ENCODE results near the gene TRMT5.

TRMT5 gene

DNA sequence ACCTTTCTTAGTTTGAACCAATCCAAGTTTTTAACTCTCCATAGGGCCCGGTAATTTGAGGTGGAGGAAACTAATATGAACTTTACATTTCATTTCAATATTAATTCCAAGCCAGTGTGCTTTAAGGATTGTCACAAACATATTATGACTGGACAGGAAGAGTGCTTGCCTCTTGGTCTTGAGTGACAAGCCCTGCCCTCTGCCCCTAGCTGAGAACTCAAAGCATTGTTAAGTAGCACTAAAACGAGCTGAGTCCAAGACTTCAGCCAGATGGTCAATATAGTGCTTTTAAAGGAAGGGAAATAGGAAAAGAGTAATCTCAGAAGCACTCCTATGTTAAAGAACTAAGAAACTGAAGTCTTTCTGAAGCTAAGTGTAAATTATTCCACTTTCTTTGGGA lies 17.1 kb downstream of the TRMT5 start:
- DNase-seq, result no peak

- DNase-seq, result no peak
Observed at GRCh38 chr14:60958146-60958545, 22.7 kb downstream of the TRMT5 start.

DNA sequence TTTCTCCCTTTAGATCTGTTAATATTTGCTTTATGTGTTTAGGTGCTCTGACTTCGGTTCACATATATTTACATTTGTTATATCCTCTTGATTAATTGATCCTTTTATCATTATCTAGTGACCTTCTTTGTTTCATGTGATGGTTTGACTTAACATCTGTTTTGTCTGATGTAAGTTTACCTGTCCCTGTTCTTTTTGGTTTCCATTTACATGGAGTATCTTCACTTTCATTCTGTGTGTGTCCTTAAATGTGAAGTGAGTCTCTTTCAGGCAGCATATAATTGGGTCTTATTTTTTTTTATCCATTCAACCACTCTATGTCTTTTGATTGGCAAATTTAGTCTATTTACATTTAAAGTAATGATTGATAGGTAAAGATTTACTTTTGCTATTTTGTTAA lies 24.2 kb downstream of the TRMT5 start:
- no peak for DNase-seq

DNA sequence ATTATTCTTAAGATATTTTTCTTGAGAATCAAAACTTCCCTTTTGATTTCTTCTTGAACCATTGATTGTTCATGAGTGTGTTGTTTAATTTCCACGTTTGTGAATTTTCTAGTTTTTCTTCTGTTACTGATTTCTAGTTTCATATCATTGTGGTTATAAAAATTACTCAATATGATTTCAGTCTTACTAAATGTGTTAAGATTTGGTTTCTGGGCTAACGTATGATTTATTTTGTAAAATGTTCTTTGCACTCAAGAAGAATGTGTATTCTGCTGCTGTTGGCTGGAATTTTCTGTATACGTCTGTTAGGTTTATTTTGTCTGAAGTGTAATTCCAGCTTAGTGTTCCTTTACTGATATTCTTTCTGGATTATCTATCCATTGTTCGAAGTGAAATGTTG lies 24.7 kb downstream of the TRMT5 start:
- DNase-seq, result no peak

GRCh38 chr14:60951776-60952435 lies 29.0 kb downstream of the TRMT5 start:
- no peak for DNase-seq

- DNase-seq, result no peak
Observed at GRCh38 chr14:60946773-60947172, 34.1 kb downstream of the TRMT5 start.

DNA sequence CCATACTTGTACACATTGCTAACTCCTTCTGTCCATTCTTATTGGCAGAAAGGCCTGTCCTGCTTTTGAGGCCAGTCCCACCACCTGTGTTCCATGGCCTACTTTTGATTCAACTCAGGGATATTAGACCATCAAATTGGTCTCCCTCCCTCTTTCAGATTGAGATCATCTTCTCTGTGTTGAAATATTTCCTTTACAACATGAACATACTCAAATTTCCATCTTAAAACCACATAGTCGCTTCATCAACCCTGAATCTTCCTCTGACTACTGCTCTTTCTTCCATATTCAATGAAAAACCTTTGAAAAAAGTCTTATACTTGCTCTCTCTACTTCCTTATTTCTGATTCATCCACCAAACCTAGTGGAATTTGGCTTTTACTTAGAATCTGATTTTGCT lies 34.9 kb downstream of the TRMT5 start:
- no peak for DNase-seq

DNA sequence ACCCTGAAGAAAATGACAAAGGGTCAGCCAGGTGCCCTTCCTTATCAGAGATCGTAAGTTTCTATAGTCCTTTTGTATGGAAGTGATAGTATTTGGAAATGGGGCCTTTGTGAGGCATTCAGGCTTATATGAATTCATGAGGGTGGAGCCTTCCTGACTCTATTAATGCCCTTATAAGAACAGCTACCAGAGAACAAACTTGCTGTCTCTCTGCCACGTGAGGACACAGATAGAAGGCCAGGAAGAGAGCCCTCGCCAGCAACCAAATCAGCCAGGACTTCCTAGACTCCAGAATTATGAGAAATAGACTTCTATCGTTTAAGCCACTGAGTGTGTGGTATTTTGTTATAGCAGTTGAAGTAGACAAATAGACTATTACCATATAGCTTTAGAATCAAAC lies 36.7 kb downstream of the TRMT5 start:
- DNase-seq, result no peak

- DNase-seq, result no peak
Observed at GRCh38 chr14:60943637-60944032, 37.2 kb downstream of the TRMT5 start.

DNA sequence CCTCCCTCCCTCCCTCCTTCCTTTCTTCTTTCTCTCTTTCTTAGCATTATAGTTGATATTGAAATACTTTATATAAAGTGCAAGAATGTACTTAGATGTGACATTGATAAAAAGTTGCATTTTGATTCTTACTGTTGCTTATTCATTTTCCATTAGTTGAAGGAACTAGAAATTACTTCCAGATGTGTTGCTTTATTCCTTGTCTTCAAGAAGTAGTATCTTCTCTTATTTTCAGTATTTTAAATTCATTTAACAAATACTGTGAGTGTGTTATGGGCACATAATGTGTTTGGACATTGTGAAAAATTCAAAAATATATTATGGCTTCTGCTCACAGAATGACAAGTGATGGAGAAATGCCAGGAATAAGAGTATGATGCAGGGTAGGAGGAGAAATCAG lies 45.6 kb downstream of the TRMT5 start:
- no peak for DNase-seq

- DNase-seq, result no peak
Observed at GRCh38 chr14:60933920-60934655, 46.8 kb downstream of the TRMT5 start.

DNA sequence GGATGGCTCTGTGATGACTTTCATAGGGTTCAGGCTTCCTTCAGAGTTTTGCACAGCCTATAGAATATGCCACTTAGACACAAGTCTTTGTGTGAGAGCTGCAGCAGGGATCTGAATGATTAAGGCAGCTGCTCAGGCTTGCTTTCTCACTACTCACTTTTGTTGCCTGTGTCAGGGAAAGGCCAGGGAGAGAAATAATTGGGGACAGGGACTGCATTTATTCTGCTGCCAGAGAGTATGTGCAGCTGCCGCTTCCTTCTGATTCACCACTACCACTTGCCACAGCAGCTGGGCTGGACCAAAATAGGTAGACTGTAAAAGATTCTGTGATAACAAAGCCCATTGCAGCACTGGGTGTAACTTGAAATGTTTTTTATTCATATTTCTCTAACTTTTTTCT lies 49.7 kb downstream of the TRMT5 start:
- no peak for DNase-seq

- DNase-seq, result no peak
Observed at GRCh38 chr14:60926002-60926401, 54.9 kb downstream of the TRMT5 start.

DNA sequence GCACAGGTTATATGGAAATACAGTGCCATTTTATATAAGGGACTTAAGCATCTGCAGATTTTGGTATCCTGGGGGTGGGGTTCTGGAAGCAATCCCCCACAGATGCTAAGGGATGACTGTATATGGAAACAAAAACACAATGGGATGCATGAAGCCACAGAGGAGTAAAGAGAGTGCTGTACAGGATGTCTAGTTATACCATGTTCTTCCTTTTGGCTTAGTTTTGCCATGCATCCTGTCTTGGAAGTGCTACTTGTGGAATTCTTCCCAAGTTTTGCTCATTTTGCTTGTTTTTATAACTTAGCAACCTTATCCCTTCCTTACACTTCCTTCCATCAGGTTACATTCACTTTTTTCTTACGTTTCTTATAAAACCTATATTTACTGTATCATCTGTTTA lies 55.6 kb downstream of the TRMT5 start:
- no peak for DNase-seq

GRCh38 chr14:60922050-60922449 lies 58.8 kb downstream of the TRMT5 start:
- no peak for DNase-seq

Data from NCI-H510A treated with DMSO at 0.1 percent for 48 hours (cell line).